SH-SY5Y (cell line): ENCODE measurements around the gene ANKRD11.

Experiments
- GATA2 ChIP-seq: IDR thresholded peaks from 2 replicates; pipeline ENCODE4 v1.6.1; 2011; ENCODE audit warnings: mild to moderate bottlenecking, low read depth, low read length
- GATA3 ChIP-seq: IDR thresholded peaks from 2 replicates; pipeline ENCODE4 v1.6.1; 2011; ENCODE audit warnings: low read depth, mild to moderate bottlenecking, low read length, moderate library complexity

GRCh38 chr16:89246903-89247733, 243.2 kb downstream of the ANKRD11 start:
- TF ChIP-seq GATA2 = no peak
- no peak for TF ChIP-seq GATA3
